GM19463 (cell line): ENCODE results near the gene GABRB1.
"Not testable (repeated sequence)": the region's sequence is repeated elsewhere in the genome, so short reads cannot be mapped to it uniquely, and the experiment has no call there.

Source experiments
- ATAC-seq: cut with Tn5 transposase; IDR thresholded peaks from one replicate; pipeline ENCODE4 v1.9.1; 2021; ENCODE audit warnings: mild to moderate bottlenecking, moderate library complexity; ENCODE audit not compliant: unreplicated experiment

The GABRB1 gene

GRCh38 chr4:47378021-47378530 lies 346.7 kb downstream of the GABRB1 start:
- ATAC-seq, result not testable (repeated sequence)

DNA sequence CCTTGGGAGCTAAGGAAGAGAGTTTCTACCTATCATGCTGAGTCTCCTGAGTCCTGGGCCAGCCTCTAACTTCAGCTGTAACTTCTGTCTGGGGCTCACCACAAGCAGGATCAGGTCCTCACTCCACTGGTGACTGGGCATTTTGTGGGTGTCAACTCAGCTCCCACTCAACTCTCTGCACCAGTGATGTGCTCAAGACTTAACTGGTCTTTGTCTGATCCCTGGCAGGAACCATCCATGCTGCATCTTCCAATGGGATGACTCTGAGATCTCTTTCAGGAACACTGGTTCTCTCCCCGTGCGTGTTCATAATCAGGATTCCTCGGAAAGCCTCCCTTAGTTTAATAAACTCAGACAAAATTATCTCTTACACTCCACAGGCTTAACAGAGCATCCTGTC lies 349.8 kb downstream of the GABRB1 start:
- ATAC-seq, result no peak

DNA sequence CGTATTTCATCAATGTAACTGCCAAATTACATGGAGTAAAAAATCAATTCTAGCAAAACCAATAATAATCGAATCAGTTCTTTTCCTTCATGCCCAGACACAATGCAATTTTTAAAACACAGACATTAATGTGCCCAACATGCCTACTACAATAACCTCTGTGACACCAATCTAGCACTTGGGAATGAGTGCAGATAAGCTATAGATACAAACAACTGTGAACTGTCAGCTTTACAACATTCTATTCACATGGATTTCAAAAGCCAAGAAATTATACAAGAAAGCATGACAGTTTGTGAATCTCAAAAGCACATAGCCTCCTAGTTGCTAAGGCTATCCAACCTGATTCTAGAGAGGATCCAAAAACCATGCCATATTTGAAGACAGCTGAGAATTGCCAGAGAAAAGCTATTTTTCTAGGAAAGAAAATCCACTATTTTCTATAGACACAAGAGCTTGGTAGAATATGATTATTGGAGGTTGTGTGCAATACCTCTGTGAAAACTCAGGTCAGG lies 351.5 kb downstream of the GABRB1 start:
- no peak for ATAC-seq

GRCh38 chr4:47383829-47384427 lies 352.6 kb downstream of the GABRB1 start:
- no peak for ATAC-seq

- ATAC-seq, result no peak
Observed at GRCh38 chr4:47386146-47386545, 354.8 kb downstream of the GABRB1 start.

GRCh38 chr4:47386561-47387235 lies 355.3 kb downstream of the GABRB1 start:
- ATAC-seq, result no peak

DNA sequence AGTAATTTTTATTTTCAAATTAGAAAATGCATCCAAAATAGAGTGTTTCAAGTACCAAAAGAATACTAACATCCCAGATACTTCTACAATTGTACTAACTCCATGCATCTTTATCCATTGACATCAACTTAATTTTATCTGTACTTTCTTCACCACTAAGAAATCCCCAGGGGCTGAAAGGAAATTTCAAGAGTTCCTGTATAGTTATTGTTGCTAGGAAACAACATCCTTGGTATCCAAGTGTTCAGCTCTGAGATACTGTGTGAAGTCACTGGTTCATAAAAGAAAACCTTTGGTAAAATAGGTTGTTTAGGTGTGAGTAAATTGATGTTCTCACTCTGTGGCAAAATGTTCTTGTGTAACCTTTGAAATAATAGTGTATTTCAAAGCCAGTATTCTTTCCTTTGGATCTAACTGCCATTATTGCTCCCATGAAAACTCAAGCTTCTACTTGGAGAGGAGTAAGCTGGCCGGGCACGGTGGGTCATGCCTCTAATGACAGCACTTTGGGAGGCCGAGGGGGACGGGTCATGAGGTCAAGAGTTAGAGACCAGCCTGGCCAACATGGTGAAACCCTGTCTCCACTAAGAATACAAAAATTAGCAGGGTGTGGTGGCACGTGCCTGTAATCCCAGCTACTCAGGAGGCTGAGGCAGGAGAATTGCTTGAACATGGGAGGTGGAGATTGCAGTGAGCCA lies 359.2 kb downstream of the GABRB1 start:
- no peak for ATAC-seq

- ATAC-seq, result peak; percentile 86
Observed at GRCh38 chr4:47391256-47391655, 359.9 kb downstream of the GABRB1 start.

DNA sequence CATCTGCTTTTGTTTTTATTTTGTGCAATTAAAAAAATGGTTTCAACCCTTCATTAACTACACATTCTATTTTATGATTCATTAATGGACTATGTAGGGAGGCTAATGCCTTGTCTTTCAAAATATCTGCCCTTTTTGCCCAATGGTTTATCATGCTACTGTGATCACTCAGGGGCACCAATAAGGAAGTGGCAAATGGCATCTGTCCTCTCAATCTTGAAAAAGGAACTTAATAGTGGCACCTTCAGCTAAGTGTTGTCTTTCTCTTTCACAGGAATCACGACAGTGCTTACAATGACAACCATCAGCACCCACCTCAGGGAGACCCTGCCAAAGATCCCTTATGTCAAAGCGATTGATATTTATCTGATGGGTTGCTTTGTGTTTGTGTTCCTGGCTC lies 375.0 kb downstream of the GABRB1 start:
- no peak for ATAC-seq

DNA sequence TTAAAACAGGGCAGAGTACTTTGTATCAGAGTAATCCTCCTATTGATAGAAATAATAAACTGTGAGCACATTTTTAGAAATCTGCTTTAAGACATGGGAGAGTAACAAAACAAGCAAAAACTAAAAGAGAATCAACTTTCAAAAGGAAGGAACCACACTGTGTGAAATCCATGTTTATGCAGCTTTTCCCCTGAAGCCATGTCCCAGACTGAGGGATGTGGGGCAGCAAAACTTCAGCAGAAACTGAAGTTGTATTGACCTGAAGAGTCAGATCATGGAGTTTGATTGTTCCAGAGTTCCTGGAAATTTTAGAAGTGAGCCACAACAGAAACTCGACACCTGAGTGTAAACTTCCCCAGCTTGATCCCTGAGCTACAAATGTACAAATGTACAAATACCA lies 378.9 kb downstream of the GABRB1 start:
- no peak for ATAC-seq

GRCh38 chr4:47413521-47413920 lies 382.2 kb downstream of the GABRB1 start:
- ATAC-seq, result no peak

GRCh38 chr4:47415719-47416118 lies 384.4 kb downstream of the GABRB1 start:
- peak; percentile 76 for ATAC-seq

DNA sequence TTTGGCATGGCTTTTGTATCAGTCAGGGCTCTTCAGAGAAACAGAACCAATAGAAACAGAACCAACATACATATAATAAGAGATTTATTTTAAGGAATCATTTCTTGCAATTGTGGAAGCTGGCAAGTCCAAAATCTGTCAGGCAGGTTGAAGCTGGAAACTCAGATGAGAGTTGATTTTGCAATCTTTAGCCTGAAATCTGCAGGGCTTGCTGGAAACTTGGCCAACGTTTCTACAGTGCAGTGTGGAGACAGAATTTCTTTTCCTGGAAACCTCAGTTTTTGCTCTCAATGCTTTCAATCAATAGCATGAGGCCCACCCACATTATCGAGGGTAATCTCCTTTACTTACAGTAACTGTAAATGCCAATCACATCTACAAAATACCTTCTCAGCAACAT lies 386.8 kb downstream of the GABRB1 start:
- no peak for ATAC-seq

DNA sequence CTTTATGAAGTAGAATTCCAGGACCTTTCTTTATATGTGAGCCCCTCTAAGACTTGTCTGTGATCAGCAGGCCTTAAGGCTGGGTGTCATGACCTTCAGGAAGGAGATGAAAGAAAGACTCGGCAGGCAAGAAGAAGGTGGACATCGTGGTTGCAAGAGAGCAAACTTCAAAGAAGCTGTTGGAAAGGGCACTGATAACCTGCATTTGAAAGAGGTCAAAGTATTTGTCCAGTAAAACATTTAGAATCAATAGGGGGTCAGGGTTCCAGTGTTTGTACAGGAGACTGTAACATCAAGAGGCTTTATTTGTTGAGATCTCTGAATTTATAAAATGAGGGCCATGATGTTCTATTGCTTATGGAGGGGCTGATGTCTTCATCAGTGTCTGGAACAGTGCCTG lies 387.9 kb downstream of the GABRB1 start:
- ATAC-seq, result no peak

GRCh38 chr4:47425628-47426027 lies 394.3 kb downstream of the GABRB1 start:
- ATAC-seq, result no peak

- ATAC-seq, result no peak
Observed at GRCh38 chr4:47427935-47428334, 396.6 kb downstream of the GABRB1 start.

DNA sequence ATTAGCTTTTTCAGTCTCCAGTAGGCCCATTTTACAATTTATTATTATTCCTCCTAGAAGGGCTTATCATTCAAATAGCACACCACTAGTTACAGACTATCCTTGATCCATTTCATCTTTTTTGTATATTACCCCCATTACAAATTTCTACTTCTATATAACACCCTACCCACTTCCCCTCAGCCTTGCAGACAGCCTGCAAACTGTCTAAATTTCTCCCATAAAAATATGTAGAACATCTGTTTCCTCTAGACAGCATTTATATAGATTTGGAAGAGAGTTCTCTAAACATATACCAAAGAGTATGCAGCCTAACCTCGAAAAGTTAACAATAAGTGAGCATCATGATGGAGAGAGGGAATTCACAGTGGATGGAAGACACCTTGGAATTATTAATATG lies 401.4 kb downstream of the GABRB1 start:
- no peak for ATAC-seq

- no peak for ATAC-seq
Observed at GRCh38 chr4:47434931-47435330, 403.6 kb downstream of the GABRB1 start.

GRCh38 chr4:47442980-47443379 lies 411.6 kb downstream of the GABRB1 start:
- ATAC-seq, result peak; percentile 86

DNA sequence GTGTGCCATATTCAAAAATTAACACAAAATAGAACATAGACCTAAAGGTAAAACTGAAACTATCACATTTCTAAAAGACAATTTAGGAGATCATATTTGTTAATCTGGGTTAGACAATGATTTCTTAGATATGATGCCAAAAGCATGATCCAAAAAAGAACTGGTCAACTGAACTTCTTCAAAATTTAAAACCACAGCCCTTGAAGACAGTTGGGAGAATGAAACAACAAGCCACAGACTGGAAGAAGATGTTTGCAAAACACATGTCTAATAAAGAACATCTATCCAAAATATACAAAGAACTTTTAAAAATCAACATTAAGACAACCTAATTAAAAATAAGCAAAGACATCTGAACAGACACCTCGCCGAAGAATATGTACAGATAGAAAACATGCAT lies 412.7 kb downstream of the GABRB1 start:
- no peak for ATAC-seq

GRCh38 chr4:47451657-47452056 lies 420.3 kb downstream of the GABRB1 start:
- no peak for ATAC-seq

DNA sequence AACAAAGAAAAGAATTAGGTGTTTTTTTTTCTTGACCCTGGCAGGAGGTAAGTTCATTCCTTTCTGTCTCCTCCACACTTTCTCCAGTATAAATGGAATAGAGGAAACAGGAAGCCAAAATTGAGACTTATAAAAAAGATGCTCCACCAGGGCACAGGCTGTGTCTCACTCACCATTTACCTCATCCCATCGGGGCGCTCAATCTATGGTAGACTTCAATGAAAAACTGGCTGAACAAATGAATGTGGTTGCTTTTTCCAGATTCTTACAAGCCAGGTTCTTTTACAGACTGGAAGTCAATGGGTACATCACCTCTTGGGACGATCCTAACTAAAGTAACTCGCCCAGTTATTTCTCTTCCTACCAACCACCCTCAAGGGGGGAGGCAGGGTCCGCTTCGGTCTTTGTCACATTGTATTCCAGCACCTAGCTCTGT lies 431.4 kb downstream of the GABRB1 start:
- peak; percentile 14 for ATAC-seq
